Loucy (cell line): ENCODE results near the gene CFAP251.

Experiments used
- H2AFZ ChIP-seq: fragments of 200-600 bp; sonication (generic); 2 replicates; pipeline ENCODE4 v1.6.0; 2016; ENCODE audit warnings: antibody characterized with exemption, mild to moderate bottlenecking, low read length, moderate library complexity
- H3F3A ChIP-seq: fragments of 200-600 bp; 2 replicates; pipeline ENCODE4 v1.6.0; 2016; ENCODE audit warnings: antibody characterized with exemption, low read depth, mild to moderate bottlenecking
- H3K27me3 ChIP-seq: fragments of 200-600 bp; sonication (generic); 2 replicates; pipeline ENCODE4 v1.6.1; 2014; ENCODE audit warnings: low read length, mild to moderate bottlenecking; ENCODE audit not compliant: insufficient read depth, poor library complexity, severe bottlenecking
- H3K36me3 ChIP-seq: fragments of 200-600 bp; sonication (generic); 2 replicates; pipeline ENCODE4 v1.6.1; 2016; ENCODE audit warnings: low read length; ENCODE audit not compliant: insufficient read depth
- H3K4me1 ChIP-seq: fragments of 200-600 bp; sonication (generic); 2 replicates; pipeline ENCODE4 v1.5.1; 2014; ENCODE audit warnings: low read length, mild to moderate bottlenecking; ENCODE audit not compliant: insufficient read depth, poor library complexity, severe bottlenecking
- H3K4me2 ChIP-seq: fragments of 200-600 bp; sonication (generic); 2 replicates; pipeline ENCODE4 v1.6.0; 2014; ENCODE audit warnings: antibody characterized with exemption, low read length, low read depth, mild to moderate bottlenecking; ENCODE audit not compliant: poor library complexity, severe bottlenecking
- H3K4me3 ChIP-seq: fragments of 200-600 bp; sonication (generic); 2 replicates; pipeline ENCODE4 v1.5.1; 2014; ENCODE audit warnings: low read length, mild to moderate bottlenecking, mixed read lengths; ENCODE audit not compliant: poor library complexity, severe bottlenecking
- H3K79me2 ChIP-seq: fragments of 200-600 bp; sonication (generic); 2 replicates; pipeline ENCODE4 v1.6.1; 2014; ENCODE audit warnings: low read length; ENCODE audit not compliant: insufficient read depth
- H3K9ac ChIP-seq: fragments of 200-600 bp; sonication (generic); 2 replicates; pipeline ENCODE4 v1.6.0; 2014; ENCODE audit warnings: mild to moderate bottlenecking, low read depth, low read length, moderate library complexity; ENCODE audit not compliant: poor library complexity, severe bottlenecking
- H3K9me2 ChIP-seq: fragments of 200-600 bp; sonication (generic); replicated peaks from 2 replicates; pipeline ENCODE4 v1.6.1; 2016; ENCODE audit warnings: low read depth, low read length, mixed read lengths
- H3K9me3 ChIP-seq: fragments of 200-600 bp; sonication (generic); 2 replicates; pipeline ENCODE4 v1.6.1; 2014; ENCODE audit warnings: mild to moderate bottlenecking, antibody characterized with exemption, low read length, low read depth; ENCODE audit not compliant: insufficient read depth
- H4K20me1 ChIP-seq: fragments of 200-600 bp; sonication (generic); 2 replicates; pipeline ENCODE4 v1.6.0; 2014; ENCODE audit warnings: antibody characterized with exemption, low read length, mild to moderate bottlenecking; ENCODE audit not compliant: insufficient read depth, poor library complexity, severe bottlenecking
- EZH2phosphoT487 ChIP-seq: fragments of 200-600 bp; IDR thresholded peaks from 2 replicates; pipeline ENCODE4 v1.6.1; 2018; ENCODE audit warnings: antibody characterized with exemption, mild to moderate bottlenecking, moderate library complexity, borderline replicate concordance
- TF ChIP-seq, protein P1 (sequence below): fragments of 200-600 bp; sonication (generic); conservative IDR thresholded peaks from 2 replicates; pipeline ENCODE4 v1.5.1; 2014; ENCODE audit warnings: mild to moderate bottlenecking, antibody characterized with exemption, low read length

The CFAP251 gene

DNA sequence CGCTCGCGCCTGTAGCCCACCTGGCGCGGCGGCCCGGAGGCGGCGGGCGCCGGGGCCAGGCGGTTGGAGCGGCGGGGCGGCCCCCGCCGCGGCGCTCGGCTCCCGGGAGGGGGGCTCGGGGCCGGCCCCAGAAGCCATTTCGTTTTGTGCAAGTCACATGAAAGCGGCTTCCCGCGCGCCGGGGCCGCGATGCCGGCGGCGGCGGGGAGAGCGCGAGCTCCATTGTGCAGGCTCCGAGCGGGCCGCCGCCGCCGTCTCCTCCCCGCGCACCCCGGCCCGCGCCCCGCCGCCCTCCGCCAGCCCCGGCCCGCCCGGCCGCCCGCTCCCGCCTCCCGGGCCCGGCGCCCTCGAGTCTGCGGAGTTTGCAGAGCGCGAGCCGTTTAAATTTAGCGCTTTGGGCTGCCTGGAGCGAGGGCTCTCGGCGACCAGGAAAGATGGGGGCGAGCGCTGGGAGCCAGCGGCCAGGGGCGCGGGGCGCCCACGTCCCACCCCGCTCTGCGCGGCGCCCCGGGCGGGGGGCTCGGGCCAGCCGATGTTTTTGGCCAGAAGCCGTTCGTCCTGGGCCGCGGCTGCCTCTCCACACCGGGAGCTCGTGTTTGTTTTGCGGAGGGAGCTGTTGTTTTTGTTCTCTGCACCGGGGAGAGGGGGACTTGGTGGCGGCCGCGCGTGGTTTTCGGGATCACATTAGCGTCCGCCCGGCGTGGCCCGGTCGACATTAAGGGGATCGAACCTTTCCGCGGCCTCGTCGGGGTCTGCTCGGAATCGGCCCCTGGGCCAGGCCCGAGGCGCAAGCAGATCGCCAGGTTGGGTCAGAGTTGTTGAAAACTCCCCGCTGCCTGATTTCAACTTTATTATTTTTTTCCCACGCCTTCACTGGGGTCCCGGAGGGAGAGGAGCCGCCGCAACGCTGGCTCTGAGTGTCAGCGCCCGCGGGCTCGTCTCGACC lies 104.3 kb downstream of the CFAP251 start:
- Histone ChIP-seq H3K4me1 (peaks cover 4% of the 10 kb centered on the region), H3K9me3 (no peaks in the 10 kb centered on the region), H3K27me3 (no peaks in the 10 kb centered on the region), H2AFZ (peak overlapping the region; percentile 78), H3K4me2 (peak overlapping the region; percentile 87), H3K79me2 (peaks cover 62% of the 10 kb centered on the region), H3F3A (no peaks in the 10 kb centered on the region; the same call in 1 of the 2 replicates), H4K20me1 (peaks cover 28% of the 10 kb centered on the region), H3K9ac (peak overlapping the region; percentile 94), H3K9me2 (no peaks in the 10 kb centered on the region), H3K36me3 (no peaks in the 10 kb centered on the region), H3K4me3 (peak overlapping the region; percentile 98)
- TF ChIP-seq EZH2phosphoT487 = no peak
- TF ChIP-seq, protein P1, sequence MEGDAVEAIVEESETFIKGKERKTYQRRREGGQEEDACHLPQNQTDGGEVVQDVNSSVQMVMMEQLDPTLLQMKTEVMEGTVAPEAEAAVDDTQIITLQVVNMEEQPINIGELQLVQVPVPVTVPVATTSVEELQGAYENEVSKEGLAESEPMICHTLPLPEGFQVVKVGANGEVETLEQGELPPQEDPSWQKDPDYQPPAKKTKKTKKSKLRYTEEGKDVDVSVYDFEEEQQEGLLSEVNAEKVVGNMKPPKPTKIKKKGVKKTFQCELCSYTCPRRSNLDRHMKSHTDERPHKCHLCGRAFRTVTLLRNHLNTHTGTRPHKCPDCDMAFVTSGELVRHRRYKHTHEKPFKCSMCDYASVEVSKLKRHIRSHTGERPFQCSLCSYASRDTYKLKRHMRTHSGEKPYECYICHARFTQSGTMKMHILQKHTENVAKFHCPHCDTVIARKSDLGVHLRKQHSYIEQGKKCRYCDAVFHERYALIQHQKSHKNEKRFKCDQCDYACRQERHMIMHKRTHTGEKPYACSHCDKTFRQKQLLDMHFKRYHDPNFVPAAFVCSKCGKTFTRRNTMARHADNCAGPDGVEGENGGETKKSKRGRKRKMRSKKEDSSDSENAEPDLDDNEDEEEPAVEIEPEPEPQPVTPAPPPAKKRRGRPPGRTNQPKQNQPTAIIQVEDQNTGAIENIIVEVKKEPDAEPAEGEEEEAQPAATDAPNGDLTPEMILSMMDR = no peak

GRCh38 chr12:122023339-122024131 lies 105.1 kb downstream of the CFAP251 start:
- Histone ChIP-seq H2AFZ (peak overlapping the region; percentile 78), H3K4me2 (peak overlapping the region; percentile 87), H3K9me3 (no peaks in the 10 kb centered on the region), H3F3A (no peaks in the 10 kb centered on the region; the same call in 1 of the 2 replicates), H3K9me2 (no peaks in the 10 kb centered on the region), H3K79me2 (peaks cover 71% of the 10 kb centered on the region), H3K4me1 (peaks cover 8% of the 10 kb centered on the region), H3K36me3 (no peaks in the 10 kb centered on the region), H3K9ac (peak overlapping the region; percentile 94), H3K27me3 (no peaks in the 10 kb centered on the region), H4K20me1 (peaks cover 37% of the 10 kb centered on the region), H3K4me3 (peak overlapping the region; percentile 98)
- TF ChIP-seq, protein P1 = no peak

- Histone ChIP-seq H3K27me3 (no peaks in the 10 kb centered on the region), H3F3A (no peaks in the 10 kb centered on the region), H3K4me2 (peak overlapping the region; percentile 87), H3K9ac (peak overlapping the region; percentile 94), H4K20me1 (peaks cover 44% of the 10 kb centered on the region), H3K36me3 (no peaks in the 10 kb centered on the region), H3K9me2 (no peaks in the 10 kb centered on the region), H3K4me1 (peaks cover 13% of the 10 kb centered on the region), H3K79me2 (peaks cover 78% of the 10 kb centered on the region), H3K4me3 (peak overlapping the region; percentile 98), H3K9me3 (no peaks in the 10 kb centered on the region), H2AFZ (no peak overlapping the region)
- no peak for TF ChIP-seq EZH2phosphoT487
- TF ChIP-seq, protein P1 = no peak
Observed at GRCh38 chr12:122024132-122024785, 105.9 kb downstream of the CFAP251 start.
